LNCaP clone FGC (cell line): ENCODE data around the gene CAMTA2.

Experiments used
- DNase-seq: peaks from one replicate; pipeline ENCODE4 v3.0.0-alpha.2; 2011; ENCODE audit warnings: low read depth
- H3K4me3 ChIP-seq: 2 replicates; pipeline ENCODE4 v1.5.1; 2011; ENCODE audit warnings: mild to moderate bottlenecking, low read depth, low read length, control low read depth
- TF ChIP-seq, protein P1 (sequence below): IDR thresholded peaks from 2 replicates; pipeline ENCODE4 v1.5.1; 2012; ENCODE audit warnings: mild to moderate bottlenecking; ENCODE audit not compliant: control insufficient read depth, insufficient read depth; ENCODE audit errors: extremely low read depth

CAMTA2 gene

DNA sequence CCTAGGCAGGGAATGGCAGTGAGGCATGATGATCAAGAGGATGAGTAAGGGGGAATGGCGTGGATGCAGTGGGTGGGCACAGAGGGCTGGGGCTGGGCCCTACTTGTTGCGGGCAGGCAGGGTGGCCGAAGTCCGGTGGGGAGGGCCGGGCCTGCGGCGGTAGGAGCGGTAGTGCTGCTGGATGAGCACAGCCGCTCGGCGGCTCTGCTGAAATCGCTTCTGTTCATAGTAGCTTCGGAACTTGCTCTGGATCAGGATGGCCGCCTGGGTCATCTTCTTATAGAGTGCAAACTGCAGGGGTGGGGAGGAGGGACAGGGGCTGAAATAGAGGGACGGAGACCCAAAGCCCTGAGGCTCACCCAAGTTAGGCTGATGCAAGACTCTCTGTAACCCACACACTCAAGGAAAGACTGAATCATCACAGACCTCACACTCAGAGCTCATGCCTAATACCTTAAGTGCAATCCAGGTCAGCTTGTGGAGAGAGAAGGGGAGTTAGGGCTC lies 18.4 kb downstream of the CAMTA2 start:
- TF ChIP-seq, protein P1, sequence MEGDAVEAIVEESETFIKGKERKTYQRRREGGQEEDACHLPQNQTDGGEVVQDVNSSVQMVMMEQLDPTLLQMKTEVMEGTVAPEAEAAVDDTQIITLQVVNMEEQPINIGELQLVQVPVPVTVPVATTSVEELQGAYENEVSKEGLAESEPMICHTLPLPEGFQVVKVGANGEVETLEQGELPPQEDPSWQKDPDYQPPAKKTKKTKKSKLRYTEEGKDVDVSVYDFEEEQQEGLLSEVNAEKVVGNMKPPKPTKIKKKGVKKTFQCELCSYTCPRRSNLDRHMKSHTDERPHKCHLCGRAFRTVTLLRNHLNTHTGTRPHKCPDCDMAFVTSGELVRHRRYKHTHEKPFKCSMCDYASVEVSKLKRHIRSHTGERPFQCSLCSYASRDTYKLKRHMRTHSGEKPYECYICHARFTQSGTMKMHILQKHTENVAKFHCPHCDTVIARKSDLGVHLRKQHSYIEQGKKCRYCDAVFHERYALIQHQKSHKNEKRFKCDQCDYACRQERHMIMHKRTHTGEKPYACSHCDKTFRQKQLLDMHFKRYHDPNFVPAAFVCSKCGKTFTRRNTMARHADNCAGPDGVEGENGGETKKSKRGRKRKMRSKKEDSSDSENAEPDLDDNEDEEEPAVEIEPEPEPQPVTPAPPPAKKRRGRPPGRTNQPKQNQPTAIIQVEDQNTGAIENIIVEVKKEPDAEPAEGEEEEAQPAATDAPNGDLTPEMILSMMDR: no peak
- no peak for DNase-seq
- no peak overlapping the region; the same call in 1 of the 2 replicates for H3K4me3 ChIP-seq

DNA sequence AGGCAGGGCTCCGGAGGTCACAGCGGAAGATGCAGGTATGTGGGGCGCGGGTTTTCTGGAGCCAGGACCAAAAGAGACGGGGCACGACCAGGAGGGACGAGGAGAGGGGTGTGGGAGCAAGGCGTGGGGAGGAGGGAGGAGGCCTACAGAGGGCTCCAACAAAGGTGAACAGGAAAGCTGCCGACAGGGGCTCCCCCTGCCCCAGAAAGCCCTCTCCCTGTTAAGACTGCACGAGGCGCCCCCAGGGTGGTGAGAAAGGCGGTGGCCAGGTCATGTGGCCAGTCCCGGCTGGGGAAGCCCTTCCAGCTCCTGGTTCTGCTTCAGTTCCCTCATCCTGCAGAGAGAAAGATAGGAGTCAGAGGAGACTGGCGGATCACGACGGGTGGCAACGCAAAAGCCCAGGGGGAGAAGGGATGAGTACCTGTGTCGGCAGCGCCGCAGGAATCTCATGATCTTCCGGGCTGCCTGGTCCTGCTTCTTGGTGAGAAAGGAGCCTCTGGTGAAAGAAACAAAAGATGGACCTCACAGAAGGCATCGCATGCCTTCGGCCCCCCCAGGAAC lies 18.9 kb downstream of the CAMTA2 start:
- TF ChIP-seq, protein P1: no peak
- no peak for DNase-seq
- H3K4me3 ChIP-seq: peak overlapping the region; percentile 80

DNA sequence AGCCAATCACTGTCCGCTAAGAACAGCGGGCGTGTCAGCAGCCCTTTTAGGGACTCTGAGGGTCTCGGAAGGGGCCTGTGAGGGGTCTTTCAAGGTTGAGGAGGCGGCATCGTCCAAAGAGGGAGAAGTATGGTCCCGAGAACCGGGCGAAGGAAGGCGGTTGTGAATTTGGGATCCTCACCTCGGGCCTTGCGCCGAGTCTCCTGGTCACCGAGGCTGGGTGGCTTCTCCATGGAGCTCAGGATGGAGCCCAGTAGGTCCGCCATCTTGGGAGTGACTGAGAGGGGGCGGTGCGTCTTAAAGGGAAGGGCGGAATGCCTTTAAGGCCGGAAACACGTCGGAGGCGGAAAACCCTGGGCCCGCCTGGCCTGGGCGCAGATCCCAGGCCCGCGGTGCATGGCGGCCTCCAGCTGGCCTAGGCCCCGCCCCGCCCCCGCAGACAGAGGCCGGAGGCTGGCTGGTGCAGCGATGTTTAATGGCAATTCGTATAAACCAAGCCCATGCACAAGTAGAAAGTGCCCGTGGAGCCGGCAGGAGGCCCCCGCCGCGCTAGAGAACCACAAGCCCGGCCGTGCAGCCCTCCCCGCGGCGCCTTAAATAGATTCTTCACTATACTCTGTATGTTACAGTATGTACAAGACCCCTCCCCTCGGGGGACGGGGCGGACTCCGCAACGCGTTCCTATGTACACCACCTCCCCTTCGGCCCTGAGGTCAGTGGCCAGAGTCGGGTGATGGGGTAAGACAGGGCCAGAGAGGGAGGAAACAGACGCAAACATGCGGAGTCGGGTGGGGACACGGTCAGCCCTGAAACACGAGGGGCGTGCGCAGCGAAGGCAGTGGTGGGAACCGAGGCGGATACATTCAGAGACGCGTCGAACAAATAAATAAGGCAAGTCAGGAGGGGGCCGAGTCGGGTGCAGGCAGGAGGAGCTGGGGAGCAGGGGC lies 19.7 kb downstream of the CAMTA2 start, which contains the start of gene SPAG7:
TSS of gene SPAG7 (minus strand) at position 279 of the 947 bp plus-strand sequence. CDS start at position 266, 13 bp downstream.
- H3K4me3 ChIP-seq: peak within 1 kb of the TSS; percentile 80
- TF ChIP-seq, protein P1: 0 out of 2 replicates have a peak, but pooled peaks have one; percentile 1
- peak; percentile 92 for DNase-seq

DNA sequence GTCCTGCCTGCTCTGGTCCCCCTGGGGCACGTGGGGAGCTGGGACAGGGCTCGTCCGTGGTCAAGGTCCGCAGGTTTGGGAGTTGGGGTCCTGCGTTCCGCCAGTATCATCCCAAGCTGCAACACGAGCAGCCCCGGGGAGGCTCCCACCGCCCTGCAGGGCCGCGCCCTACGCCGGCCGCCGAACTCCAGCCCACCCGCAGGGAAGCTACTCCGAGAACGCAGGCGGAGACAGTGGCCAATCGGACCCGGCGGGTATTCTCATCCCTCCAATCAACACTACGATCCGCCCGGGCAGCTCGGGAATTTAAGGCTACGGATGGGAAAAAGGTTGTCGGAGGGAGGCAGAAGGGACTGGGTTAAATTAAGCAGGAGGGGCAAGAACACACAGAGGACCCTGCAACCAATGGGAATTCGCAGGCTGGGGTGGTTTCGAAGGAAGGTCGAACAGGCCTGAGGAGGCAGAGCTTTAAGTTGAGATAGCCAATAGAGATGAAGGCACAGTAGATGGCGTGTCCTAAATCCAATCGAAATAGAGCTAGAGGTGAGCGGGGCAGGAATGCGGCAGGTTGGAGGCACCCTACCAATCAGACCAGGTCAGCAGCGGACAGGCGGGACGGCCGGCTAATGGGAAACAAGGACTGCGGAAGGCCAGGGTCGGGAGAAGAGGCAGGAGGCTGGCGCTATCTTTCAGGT lies 20.5 kb downstream of the CAMTA2 start:
- TF ChIP-seq, protein P1: no peak
- peak; percentile 100 for DNase-seq
- peak overlapping the region; percentile 80 for H3K4me3 ChIP-seq

DNA sequence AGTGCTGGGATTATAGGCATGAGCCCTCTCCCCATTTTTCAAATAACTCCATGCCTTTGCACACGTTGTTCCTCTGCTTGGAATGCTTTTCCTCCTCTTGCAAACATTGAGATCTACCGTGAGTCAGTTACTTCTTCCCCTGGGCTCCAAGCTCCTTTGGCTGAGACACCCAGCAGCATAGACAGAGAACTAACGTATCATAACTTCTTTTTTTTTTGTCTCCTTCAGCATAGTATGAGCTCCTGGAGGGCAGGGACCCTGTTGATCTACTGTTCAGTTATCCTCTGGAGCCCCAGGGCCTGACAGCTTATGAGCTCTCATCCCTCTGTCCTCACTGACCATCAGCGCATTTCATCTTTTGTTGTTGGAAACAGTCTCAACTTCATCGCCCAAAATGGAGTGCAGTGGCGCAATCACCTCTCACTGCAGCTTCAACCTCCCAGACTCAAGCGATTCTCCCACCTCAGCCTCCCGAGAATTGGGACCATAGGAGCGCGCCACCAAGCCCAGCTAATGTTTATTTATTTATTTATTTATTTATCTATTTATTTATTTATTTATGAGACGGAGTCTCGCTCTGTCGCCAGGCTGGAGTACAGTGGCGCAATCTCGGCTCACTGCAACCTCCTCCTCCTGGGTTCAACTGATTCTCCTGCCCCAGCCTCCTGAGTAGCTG lies 22.0 kb downstream of the CAMTA2 start:
- H3K4me3 ChIP-seq: no peak overlapping the region
- TF ChIP-seq, protein P1: no peak
- no peak for DNase-seq

DNA sequence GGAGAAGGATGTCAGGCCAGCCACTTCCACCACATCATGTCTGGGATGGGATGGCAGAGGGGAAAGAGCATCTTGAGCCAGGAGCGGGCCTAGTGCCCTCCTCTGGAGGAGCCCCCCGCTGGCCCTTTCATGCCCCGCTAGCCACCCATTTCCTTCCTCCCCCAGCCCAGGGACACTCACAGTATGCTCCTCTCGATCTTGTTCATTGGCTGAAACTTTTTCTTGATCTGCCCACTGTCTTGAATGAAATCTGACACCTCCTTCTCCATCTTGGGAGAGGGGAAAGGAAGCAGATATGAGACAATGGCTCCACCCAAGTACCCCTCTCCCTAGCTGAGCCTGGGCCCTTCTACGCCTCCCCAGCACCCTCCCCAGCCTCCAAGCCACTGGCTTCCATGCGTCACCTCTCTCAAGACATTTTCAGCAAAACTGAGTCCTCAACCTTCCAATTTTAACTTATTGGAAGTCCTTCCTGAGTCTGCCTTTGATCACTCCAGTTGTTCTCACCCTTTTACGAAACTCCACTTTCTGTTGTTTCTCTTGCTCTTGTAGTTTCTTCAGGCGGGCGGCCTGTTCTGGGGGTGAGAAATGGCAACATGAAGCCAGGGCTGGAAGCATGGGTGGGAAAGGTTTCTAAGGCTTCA lies 27.1 kb downstream of the CAMTA2 start:
- TF ChIP-seq, protein P1: no peak
- H3K4me3 ChIP-seq: no peak overlapping the region
- no peak for DNase-seq
